IPS-15b (cell line): ENCODE data around the gene CDH26.

Experiments
- H3K27me3 ChIP-seq: one replicate; pipeline ENCODE4 v1.6.1; 2013; ENCODE audit warnings: low read length; ENCODE audit not compliant: control insufficient read depth, insufficient read depth
- H3K36me3 ChIP-seq: one replicate; pipeline ENCODE4 v1.6.1; 2013; ENCODE audit warnings: low read length; ENCODE audit not compliant: control insufficient read depth, insufficient read depth
- H3K4me1 ChIP-seq: one replicate; pipeline ENCODE4 v1.6.1; 2013; ENCODE audit warnings: mild to moderate bottlenecking, low read length; ENCODE audit not compliant: control insufficient read depth, insufficient read depth
- H3K4me3 ChIP-seq: one replicate; pipeline ENCODE4 v1.5.1; 2013; ENCODE audit warnings: low read depth, low read length
- H3K9ac ChIP-seq: one replicate; pipeline ENCODE4 v1.6.1; 2013; ENCODE audit warnings: low read depth, mild to moderate bottlenecking, low read length
- H3K9me3 ChIP-seq: one replicate; pipeline ENCODE4 v1.6.1; 2013; ENCODE audit warnings: mild to moderate bottlenecking, low read length; ENCODE audit not compliant: control insufficient read depth, insufficient read depth

The CDH26 gene

DNA sequence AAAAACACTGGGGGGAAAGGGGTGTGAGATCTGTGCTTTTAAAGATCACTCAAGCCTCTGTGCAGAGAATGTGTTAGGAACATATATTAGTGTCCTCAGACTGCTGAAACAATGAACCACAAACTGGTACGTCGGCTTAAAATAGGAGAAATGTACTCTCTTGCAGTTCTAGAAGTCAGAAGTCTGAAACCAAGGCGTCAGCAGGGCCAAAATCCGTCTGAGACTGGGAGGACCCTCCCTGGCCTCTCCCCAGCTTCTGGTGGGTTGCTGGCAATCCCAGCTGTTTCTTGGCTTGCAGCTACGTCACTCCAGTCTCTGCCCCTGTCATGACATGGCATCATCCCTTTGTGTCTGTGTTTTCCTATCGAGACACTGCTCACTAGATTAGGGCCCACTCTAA lies 3.9 kb downstream of the CDH26 start:
- no peaks in the 10 kb centered on the region for H3K4me1 ChIP-seq
- H3K9ac ChIP-seq, result no peak overlapping the region

DNA sequence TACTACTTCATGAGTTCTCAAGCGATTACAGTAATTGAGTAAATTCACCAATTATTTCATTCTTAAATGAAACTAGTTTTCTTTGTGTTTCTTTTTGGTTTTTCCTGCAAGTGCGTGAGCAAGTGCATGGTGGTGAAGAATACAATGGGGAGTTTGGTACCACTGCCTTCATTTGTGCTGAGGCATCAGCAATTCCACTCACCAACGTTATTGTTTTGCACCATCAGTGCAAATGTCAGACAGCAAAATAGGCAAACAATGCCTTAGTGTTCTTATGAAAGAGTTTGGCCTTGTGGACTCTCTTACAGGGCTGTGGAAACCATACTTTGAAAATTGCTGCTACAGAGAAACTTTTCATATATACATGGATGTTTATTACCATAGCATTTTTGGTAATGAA lies 8.2 kb downstream of the CDH26 start:
- Histone ChIP-seq H3K36me3 (no peaks in the 10 kb centered on the region), H3K4me3 (no peak overlapping the region), H3K9ac (no peak overlapping the region), H3K9me3 (no peaks in the 10 kb centered on the region), H3K27me3 (peaks cover 2% of the 10 kb centered on the region), H3K4me1 (no peaks in the 10 kb centered on the region)

More for the DNA sequence above, 3.9 kb downstream of the CDH26 start:
- Histone ChIP-seq H3K9me3 (no peaks in the 10 kb centered on the region), H3K36me3 (no peaks in the 10 kb centered on the region), H3K27me3 (peaks cover 2% of the 10 kb centered on the region), H3K4me3 (no peak overlapping the region)

DNA sequence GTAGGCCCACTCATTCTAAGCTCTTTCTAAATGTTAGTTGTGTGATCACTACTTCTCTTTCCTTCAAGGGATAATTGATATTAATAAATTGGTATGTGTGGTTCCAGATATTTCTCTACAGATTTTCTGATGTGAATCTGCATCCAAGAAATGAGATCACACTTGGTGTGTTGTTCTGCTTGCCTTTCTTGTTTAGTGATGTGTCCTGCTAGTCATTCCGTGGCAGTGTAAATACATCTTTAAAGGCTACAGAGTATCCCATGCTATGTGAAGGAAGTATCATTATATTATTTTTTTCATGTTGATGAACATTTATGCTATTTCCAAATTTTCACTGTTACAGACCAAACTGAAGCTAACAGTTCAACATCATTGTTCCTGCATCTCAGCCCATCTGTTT lies 13.2 kb downstream of the CDH26 start:
- Histone ChIP-seq H3K4me1 (no peaks in the 10 kb centered on the region), H3K9me3 (no peaks in the 10 kb centered on the region), H3K9ac (no peak overlapping the region), H3K4me3 (no peak overlapping the region), H3K27me3 (no peaks in the 10 kb centered on the region), H3K36me3 (no peaks in the 10 kb centered on the region)

DNA sequence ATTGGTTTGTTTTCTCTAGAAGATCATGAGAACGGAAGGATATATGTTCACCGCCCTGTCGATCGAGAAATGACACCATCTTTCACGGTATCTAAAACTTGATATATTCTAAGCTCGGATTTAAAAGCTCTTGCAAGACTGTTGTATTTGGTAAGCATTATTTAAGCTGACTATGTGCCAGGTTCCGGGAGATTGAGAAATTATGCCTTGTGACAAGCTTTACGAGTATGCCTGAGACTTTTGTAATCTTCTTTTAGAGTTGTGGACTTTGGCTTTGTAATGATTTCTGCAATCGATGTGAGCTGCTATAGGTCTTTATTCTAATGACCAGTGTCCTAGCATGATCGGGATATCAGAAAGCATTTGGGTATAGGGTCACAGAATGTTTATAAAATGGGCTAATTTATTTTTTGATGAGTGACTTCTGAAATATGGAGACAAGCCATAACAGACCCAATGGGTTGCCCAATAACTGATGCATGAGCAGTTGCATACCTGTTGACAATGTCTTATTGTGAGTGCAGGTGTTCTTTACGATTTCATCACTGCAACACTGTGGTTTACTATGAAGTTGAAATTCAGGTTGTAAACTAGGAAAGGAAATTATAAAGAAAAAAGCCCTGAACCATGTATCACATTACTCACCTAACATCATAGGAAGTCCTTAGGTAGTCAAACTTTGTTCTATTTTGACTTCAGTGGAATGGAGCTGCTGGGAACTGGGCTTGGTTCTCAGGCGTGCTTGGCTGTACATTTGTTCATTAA lies 14.0 kb downstream of the CDH26 start:
- H3K36me3 ChIP-seq, result no peaks in the 10 kb centered on the region
- H3K4me1 ChIP-seq, result no peaks in the 10 kb centered on the region
- no peak overlapping the region for H3K9ac ChIP-seq
- H3K9me3 ChIP-seq, result no peaks in the 10 kb centered on the region
- H3K4me3 ChIP-seq, result no peak overlapping the region
- no peaks in the 10 kb centered on the region for H3K27me3 ChIP-seq

DNA sequence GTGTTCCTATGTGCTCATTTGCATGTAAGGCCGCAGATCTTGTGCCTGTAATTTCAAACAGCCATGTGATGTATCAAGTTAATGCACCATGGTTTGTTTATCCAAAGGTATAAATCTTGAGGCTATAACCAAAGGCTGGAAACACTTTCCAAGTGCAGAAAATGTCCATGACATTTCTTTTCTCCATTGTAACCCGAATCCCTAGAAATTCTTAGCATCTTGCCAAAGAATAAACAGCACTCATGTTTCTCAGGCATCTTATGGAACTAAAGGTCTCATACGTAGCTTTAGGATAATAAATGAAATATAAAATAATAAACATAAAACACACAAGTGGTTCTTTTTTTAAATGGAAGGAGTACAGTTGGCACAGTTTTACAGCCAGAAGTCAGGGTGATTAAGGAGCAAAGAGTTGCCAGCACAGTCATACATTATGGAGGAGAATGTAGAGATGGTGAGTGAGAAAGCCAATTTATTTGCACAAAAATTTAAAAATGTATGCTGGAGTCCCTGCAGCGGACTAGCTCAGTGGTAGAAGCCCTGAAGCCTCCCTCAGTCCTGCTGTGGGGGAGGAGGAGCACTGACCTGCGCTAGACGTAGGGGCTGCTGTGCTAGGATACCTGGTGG lies 18.0 kb downstream of the CDH26 start:
- H3K9ac ChIP-seq, result no peak overlapping the region

DNA sequence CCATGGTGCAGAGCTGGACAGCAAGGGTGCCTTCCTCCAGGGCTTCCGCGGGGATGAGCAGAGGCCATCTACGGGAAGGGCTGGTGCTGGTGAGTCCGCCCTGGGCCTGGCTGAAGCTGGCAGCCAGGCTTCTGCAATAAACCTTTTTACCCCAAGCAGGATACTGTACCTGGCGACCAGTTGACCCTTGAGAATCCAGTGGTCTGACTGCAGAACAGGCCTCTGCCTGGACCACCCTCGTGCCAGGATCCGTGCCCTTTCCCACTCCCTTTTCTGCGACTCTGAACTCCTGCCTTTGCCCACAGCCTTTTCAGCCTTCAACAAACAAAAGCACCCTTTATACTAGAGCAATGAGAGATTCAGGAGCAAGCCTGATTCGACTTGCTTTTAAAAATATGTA lies 18.9 kb downstream of the CDH26 start:
- Histone ChIP-seq H3K9ac (no peak overlapping the region), H3K4me1 (no peaks in the 10 kb centered on the region), H3K9me3 (no peaks in the 10 kb centered on the region), H3K36me3 (no peaks in the 10 kb centered on the region), H3K4me3 (no peak overlapping the region), H3K27me3 (no peaks in the 10 kb centered on the region)

More for the DNA sequence above, 18.0 kb downstream of the CDH26 start:
- Histone ChIP-seq H3K27me3 (no peaks in the 10 kb centered on the region), H3K4me1 (no peaks in the 10 kb centered on the region), H3K9me3 (no peaks in the 10 kb centered on the region), H3K36me3 (no peaks in the 10 kb centered on the region), H3K4me3 (no peak overlapping the region)

DNA sequence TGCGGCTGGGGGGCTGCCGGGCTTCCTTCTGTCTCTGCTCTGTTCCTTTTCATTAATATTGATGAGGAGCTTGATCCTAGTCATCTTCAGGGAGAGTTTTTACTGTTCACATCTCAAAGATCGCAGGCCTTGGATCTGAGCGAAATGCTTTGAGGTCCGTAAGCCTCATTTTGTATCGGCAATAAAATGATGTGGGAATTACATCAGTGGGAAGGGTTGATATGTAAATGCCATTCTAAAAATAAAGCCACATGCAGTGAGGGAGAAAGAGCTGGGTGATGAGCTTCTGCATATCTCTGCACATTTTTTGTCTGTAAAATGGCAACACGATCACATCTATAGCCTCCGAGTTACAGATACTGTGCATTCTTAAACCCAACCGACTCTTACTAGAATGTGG lies 24.9 kb downstream of the CDH26 start:
- Histone ChIP-seq H3K36me3 (no peaks in the 10 kb centered on the region), H3K4me1 (no peaks in the 10 kb centered on the region), H3K9me3 (no peaks in the 10 kb centered on the region), H3K27me3 (no peaks in the 10 kb centered on the region), H3K9ac (no peak overlapping the region), H3K4me3 (no peak overlapping the region)

DNA sequence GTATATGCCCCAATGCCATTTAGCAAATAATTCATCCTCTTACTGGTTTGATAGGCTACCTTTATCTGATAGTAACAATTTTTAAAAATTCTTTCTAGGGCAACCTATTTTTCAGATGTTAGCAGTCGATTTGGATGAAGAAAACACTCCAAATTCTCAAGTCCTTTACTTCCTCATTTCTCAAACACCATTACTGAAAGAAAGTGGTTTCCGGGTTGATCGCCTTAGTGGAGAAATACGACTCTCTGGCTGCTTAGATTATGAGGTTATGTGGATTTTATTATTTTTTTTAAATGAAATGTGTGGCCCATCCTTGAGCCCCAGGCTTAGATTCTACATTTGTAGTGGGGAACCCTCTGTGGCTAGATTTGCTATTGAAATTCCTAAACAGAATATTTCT lies 26.3 kb downstream of the CDH26 start:
- no peaks in the 10 kb centered on the region for H3K27me3 ChIP-seq
- no peaks in the 10 kb centered on the region for H3K4me1 ChIP-seq
- no peak overlapping the region for H3K9ac ChIP-seq
- no peaks in the 10 kb centered on the region for H3K36me3 ChIP-seq
- H3K9me3 ChIP-seq, result no peaks in the 10 kb centered on the region
- H3K4me3 ChIP-seq, result no peak overlapping the region

DNA sequence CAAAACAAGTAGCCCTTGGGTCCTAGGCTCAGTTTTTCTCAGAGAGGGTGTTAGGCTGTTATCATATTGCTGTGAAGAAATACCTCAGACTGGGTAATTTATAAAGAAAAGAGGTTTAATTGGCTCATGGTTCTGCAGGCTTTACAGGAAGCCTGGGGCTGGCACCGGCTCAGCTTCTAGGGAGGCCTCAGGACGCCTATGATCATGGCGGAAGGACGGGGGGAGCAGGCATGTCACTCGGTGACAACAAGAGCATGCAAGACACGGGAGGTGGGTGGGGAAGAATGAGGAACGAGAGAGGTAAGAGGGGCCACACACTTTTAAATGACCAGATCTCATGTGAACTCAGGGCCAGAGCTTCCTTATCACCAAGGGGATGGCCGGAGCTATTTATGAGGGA lies 26.9 kb downstream of the CDH26 start:
- no peaks in the 10 kb centered on the region for H3K36me3 ChIP-seq
- H3K9ac ChIP-seq, result no peak overlapping the region
- H3K27me3 ChIP-seq, result no peaks in the 10 kb centered on the region
- H3K4me1 ChIP-seq, result no peaks in the 10 kb centered on the region
- H3K9me3 ChIP-seq, result no peaks in the 10 kb centered on the region
- no peak overlapping the region for H3K4me3 ChIP-seq

DNA sequence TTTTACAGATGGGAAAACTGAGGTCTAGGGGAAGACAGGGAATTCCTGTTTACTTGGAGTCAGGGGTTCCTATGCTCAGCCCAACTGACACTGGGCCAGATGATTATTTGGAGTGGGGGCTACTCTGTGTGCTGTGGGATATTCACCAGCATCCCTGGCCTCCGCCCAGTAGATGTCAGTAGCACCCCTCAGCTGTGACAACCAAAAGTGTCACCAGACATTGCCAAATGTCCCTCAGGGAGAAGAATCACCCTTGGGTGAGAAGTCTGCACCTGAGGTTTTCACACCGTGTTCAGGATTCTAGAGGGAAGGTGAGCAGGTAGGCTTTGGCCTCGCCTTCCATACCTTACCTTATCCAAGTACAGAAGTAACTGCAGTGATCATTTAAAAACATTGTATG lies 27.6 kb downstream of the CDH26 start:
- Histone ChIP-seq H3K4me3 (no peak overlapping the region), H3K4me1 (no peaks in the 10 kb centered on the region), H3K36me3 (no peaks in the 10 kb centered on the region), H3K27me3 (no peaks in the 10 kb centered on the region), H3K9ac (no peak overlapping the region), H3K9me3 (no peaks in the 10 kb centered on the region)

DNA sequence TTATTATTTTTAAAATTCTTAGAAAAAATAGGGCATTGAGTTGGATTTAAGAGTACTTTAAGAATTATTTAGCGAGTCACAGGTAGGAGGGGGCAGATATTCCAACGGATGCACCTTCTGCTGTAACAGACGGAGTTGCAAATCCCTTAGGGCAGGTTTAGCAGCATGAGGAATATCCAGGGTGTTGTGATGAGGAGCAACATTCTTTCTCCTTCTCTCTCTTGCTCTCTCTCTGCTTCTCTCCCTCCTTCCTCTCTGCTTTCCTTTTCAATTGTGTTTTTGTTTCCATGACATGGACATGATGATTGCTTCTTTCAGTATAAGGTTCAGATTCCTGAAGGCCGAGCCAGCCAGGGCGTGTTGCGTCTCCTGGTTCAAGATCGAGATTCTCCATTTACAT lies 28.9 kb downstream of the CDH26 start:
- H3K9ac ChIP-seq, result no peak overlapping the region
- no peaks in the 10 kb centered on the region for H3K27me3 ChIP-seq
- H3K36me3 ChIP-seq, result no peaks in the 10 kb centered on the region
- no peaks in the 10 kb centered on the region for H3K4me1 ChIP-seq
- no peak overlapping the region for H3K4me3 ChIP-seq
- H3K9me3 ChIP-seq, result no peaks in the 10 kb centered on the region

DNA sequence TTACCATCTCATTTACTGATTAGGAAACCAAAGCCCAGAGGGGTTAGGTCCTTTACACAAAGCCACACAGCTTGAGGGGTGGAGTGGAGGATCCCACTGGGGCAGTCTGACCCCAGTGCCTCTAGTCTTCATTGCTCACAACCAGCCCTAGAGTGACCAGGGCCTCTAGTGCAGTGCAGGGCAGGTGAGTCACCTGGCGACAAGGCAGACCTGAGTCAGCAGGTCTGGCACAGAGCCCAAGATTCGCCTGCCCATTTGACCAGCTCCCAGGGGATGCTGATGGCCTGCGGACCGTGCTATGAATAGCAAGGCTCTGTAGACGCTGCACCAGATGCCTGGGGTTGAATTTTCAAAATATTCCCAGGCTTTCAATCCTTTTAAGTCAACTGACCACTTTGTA lies 29.9 kb downstream of the CDH26 start:
- no peak overlapping the region for H3K9ac ChIP-seq

More for the DNA sequence above, 29.9 kb downstream of the CDH26 start:
- H3K4me3 ChIP-seq, result no peak overlapping the region
- H3K4me1 ChIP-seq, result no peaks in the 10 kb centered on the region
- H3K27me3 ChIP-seq, result no peaks in the 10 kb centered on the region
- no peaks in the 10 kb centered on the region for H3K9me3 ChIP-seq
- no peaks in the 10 kb centered on the region for H3K36me3 ChIP-seq
